ENCODE measurements around the gene TRAPPC1.
A peak's percentile ranks its signal among the peaks of the same experiment; 100 is the strongest.

Gene TRAPPC1

DNA sequence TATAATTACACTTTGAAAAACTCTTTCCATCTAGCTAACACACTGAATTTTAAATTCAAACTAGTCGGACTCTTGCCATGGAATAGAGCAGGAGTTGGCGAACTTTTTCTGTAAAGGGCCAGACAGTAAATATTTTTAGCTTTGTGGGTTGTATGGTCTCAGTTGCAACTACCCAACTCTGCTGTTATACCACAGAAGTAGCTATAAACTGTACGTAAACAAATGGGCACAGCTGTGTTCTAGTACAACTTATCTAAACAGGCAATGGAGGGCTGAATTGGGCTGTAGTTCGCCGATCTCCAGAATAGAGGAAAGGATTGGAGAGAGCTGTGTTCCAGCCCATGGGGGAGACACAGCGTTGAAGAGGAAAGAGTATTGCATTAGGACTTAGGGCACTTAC, 9.0 kb upstream of the TRAPPC1 start:
- DNase-seq (ENCODE audit: low read depth in 2 of 2): no peak

DNA sequence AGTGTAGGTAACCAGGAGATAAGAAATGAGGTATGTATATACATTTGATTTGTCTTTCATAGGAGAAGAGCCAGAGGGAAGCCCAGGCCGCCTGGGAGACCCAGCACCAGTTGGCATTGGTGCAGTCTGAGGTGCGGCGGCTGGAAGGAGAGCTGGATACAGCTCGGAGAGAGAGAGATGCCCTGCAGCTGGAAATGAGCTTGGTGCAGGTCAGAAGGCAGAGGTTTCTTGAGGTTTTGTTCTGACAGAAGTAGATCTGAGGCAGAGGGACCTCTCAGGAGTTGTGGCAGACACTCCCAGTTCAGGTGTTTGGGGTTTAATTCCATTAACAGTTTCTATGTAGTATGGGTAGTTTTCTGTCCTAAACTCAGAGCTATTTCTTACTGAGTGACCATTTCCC, 8.3 kb upstream of the TRAPPC1 start:
- no peak for DNase-seq (ENCODE audit: low read depth in 2 of 2)

DNA sequence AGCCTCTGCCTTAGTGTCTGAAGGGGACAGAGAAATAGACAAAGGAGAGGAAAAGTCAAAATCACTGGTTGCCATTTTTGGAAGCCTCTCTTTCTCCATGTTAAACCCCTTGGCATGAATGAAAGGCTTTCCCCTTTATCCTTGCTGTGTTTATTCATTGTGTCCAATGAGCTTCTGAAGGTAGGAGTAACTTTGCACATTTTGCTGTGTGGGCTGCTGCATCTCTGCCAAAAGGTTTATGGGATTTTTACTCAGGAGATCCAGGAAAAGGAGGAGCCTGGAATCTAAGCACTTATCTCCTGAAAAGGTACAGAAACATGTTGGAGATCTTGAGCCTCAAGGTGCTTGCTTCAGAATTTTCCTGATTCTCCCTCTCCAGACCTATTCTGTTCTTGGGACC, 4.1 kb upstream of the TRAPPC1 start:
- no peak for DNase-seq (ENCODE audit: low read depth in 2 of 2)

DNA sequence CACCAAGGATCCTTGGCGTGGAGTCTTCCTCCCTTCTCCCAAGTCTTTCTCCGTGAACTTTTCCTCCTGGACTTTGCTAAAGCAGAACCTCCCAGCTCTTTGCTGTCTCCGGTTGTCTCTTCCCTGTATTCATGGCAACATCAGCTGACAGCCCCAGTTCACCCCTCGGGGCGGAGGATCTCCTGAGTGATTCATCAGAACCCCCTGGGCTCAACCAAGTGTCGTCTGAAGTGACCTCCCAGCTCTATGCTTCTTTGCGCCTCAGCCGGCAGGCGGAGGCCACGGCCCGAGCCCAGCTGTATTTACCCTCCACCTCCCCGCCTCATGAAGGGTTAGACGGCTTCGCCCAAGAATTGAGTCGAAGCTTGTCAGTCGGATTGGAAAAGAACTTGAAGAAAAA, 1.2 kb upstream of the TRAPPC1 start:
- peak in 1 of 2 donors; percentile 5 for DNase-seq (ENCODE audit: low read depth in 2 of 2)

DNA sequence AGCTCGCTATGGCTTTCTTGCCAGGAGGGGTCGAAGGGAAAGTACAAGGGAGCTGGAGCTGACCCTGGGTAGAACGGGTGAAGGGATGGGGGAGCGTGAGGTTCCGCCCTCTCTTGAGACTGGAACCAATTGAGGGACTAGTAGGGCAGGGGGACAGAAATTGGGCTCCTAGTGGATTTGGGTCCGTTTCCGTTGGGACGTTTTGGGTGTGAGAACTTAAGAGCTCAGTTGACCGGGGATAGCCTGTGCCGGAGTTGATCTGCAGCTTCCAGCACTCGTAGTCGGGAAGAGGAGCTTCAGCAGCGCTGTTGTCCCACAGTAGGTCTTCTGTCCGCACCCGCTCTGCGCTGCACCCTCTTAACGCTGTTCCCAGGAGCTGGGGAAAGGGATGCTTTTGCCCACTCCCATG, 741 bp upstream of the TRAPPC1 start:
- no peak for DNase-seq (ENCODE audit: low read depth in 2 of 2)

DNA sequence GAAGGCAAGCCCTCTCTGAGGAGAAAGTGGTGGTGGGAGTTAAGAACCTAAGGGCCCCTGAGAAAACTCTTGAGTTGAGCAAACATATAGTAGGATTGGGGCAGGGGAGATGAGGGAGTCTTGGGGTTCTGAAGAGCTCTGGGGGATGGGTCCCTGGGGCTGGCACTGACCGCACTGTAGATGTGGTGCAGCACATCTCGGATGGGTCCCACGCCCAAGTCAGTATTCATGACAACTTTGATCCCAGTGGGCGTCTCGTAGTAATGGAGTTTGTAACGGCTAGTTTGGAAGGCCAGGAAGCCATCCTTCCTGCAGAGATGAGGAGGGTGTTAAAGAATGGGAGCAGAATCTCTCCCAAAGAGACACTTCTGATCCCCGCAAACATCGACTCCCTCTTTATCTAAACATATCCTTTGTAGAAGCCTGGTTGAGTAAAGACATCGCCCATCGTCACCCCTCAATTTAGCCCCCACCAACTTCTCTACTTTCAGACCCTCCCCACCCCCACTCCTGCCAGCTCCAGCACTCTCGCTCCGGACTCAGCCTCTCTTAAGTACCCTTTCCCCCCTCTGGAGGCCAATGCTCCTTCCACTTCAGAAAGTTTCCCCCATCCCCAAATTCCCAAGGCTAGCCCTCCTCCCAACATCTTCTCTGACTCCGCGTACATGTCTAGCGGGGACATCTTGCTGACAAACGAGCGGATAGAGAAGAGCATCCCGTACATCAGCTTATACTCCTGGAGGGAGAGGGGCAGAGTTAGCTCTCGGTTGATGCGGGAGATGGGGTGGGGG, 710 bp downstream of the TRAPPC1 start:
- DNase-seq (ENCODE audit: low read depth in 2 of 2): no peak

DNA sequence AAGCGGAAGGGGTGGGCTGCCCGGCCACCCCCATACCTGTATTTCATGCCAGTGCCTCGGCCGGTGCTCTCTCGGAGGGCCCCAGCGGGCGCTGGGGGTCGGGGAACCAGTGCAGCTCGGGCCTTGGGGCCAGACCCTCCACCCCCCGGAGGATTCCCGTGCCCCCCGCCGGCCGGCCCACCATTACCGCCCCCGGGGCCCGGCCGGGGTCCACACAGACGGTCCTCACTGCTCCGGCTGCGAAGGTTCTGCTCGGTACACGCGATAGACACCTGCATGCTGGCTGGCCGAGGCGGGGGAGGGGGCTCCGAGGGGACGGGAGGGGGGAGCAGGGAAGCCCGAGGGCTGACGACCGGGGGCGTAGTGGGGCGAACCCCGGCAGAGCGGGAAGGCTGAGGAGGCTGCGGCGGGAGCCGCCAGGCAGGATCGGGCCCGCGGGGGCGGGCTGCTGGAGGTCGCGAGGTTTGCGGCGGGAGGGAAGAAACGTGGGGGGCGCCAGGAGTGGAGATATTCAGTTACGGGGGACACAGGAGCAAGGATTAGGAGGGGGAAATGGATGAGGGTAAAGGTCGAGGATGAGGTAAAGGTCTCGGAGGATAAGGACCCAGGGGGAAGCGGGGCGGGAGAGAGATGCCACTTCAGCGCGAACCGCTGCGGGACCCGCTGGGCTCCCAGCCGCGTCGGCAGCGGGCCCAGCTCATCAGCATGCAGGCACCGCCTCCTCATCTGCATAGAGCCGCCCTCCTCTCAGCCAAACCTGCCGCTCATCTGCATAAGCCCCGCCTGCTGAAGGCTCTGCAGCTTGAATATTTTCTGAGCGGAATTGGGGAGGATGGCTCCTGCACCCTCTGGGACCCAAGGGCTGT, 2.4 kb downstream of the TRAPPC1 start, which contains the start of gene KCNAB3:
Gene KCNAB3 (minus strand): TSS at position 699 of the 866 bp plus-strand sequence. CDS start 421 bp downstream, at position 278.
- DNase-seq (ENCODE audit: low read depth in 2 of 2): no peak

DNA sequence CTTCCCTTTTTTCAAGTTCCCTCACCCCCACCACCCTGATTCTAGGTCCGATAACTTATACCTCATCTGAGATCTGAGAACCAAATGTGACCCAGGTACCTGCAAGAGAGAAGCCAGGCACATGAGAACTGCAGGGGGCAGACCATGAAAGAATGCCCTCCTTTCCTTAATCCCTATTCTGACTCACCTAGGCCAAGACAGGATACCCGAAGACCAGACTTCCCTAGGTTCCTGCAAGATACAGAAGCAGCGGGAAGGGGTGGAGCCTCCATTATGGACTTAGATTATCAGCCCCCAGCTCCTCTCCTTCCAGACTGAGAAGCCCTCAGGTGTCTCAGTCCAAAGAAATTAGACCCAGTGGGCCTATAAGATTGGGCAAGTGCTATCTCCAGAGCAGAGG, 4.2 kb downstream of the TRAPPC1 start:
- DNase-seq (ENCODE audit: low read depth in 2 of 2): no peak

DNA sequence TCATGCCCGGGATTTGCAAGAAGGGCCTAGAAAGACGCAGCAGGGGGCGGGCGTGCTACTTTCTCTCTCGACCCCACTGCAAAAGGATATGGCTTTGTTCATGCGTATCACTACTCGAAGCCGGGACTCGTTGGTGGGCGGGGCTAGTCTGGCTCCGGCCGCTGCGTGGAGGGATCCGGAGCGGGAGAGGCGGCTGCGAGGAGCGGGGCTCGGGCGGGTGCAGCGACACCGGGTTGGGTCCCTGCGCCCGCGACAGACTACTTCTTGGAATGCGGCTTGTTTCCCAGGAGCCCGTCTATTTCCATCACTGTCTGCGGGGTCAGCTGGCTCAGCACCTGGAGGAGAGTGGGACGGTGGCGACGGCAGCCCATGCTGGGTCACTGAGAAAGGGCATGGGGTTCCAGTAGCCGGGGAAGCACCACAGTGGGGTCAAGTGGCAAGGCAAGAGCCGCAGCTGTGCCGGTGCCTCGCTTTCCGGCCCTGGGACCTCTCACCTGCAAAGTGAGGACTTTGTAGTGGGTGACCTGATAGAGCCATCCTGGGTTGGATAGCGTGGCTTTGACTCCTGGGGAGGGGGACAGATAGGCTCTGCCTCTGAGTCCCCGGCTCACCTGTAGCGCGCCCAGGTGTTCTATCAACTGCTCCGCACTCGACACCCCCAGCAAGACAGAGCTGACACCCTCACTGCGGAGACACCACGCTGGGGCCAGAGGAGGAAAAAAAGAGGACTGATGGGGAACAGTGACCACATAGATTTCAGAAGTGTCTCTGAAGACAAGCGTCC, 8.7 kb downstream of the TRAPPC1 start:
- peak; percentile 63 to 67 for DNase-seq (ENCODE audit: low read depth in 2 of 2)

DNA sequence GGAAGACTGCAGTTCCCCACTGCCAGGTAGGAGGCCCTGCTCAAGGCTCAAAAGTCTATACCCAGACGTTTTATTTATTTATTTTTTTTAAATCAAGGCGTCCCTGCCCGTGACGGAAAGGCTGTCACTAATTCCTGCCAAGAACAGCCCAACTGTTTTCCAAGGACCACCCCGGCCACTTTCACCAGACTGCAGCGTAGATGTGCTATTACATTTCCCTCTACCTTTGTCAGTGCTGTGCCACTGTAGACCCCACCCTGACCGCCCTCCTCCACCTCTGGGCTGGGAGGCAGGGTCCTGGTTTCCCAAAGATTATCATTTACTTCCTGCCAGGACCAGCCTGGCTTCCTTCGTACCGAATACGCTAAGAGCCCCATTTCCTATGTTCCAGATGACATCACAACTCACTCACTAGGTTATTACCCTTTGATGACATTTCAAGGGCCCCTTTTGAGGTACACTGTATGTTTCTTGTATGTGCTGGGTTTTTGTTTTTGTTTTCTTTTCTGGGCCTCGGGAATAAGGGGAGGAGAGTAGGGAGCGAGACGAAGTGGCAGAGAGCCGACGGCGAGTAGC, 9.4 kb downstream of the TRAPPC1 start:
- DNase-seq (ENCODE audit: low read depth in 2 of 2): no peak

DNA sequence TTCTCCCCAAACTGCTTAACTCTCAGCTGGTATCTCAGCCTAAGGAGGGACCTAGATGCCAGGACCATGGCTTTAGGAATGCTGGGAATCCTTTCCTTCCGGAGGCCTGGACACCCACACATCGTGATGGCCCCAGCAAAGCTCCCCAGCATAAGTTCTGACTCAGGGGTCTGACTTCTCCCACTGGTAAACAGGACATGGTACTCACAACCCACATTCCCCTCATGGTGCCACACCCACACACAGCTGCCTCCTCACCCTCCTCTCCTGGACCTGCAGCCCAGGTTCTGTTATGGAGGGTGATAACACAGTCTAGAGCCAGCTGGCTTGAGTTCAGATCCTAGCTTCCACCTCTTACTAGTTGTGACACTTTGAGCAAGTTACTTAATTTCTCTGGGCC, 14.9 kb downstream of the TRAPPC1 start:
- no peak for DNase-seq (ENCODE audit: low read depth in 2 of 2)

DNA sequence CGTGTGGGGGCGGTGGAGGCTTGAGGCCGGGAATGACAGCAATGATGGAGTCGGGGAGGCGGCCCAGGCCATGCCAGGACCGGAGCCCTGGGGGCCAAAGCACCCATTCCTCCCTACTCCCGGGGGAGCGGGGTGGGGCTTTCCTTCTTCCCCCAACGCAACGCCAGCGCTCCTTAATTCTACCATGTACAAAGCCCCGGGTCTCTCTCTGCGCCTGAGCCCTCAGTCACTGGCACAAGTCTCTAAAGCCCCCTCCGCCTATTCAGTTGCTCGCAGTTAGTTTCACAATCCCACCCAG, 15.4 kb downstream of the TRAPPC1 start:
- DNase-seq (ENCODE audit: low read depth in 2 of 2): no peak

DNA sequence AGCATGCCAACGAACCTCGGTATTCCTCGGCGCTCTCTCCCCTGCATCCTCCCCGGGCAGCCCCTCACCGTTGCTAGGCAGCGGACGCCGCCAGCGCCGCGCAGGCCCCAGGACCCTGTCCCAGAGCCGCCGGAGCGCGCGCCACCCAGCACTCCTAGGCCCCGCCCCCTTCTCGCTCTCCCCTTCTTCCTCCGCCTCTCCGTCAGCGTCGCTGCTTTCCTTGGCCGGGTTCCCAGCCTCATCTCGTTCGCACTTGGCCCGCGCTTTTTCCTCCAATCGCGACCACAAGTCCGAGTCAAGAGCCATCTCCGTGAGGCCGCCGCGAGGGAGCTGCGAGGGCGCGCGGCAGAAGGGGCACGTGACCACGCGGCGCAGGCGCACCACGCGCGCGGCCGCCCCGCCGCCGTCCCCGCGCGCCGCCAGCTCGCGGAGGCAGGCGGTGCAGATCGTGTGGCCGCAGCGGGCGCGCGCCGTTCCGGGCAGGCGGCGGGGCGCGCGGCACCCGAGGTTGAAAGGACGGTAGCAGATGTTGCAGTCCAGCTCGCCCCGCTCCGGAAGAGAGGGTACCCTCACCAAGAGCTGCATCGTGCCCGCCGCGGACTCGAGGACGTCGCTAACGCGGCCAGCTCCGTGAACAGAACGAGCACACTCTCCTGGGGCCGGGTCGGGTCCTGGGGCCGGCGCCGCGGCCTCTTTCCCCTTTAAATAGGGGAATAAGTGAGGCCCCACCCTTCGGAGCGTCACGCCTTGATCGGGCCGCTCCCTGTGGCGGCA, 15.9 kb downstream of the TRAPPC1 start, which contains the start of gene RNF227:
Gene RNF227 (minus strand): TSS at position 679 of the 774 bp plus-strand sequence. CDS start 94 bp downstream, at position 585.
- peak; percentile 62 for DNase-seq (ENCODE audit: low read depth in 2 of 2)

DNA sequence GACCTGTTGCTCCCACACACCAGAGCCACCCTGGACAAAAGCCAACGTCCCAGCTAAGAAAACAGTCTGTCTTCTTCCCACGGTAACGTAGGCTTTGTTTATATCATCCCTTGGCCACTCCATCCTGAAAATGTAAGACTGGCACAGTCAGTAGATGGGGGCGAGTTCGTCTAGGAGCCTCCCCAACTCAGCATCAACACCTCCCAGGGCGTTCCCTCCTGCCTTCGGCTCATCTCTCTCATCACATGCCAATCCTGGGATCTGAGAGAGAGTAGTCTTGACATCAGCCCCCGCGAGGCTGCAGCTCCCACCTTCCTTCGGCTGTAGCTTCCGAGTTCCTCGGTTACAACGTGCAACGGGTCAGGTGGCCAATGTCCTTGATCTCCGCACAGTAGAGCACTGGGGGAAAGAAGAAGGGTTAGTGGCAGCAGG, 16.6 kb downstream of the TRAPPC1 start:
- no peak for DNase-seq (ENCODE audit: low read depth in 2 of 2)

DNA sequence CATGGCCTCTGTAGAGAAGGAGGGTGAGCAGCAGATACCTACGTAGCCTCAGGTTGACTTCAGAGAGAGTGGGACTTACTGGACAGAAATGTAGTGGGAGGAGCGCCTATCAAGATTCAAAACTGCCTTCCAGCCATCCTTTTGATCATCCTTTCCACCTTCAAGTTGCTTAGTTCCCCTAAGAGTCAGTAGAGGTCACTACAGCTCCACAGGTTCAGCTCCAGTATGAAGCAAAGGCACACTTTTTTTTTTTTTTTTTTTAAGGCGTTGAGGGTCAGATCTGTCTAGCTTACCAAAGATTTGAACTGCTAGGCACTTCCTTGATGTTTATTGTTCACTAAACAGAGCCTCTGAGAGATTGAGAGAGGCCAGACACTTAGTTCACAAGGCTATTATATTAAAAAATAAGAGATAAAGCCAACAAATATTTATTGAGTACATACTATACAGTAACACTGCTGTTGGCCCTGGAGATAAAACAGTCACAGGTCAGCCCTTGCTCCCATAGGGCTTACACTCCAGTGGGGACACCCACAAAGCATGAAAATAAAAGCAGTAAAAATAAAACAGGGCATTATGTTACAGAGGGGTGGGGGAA, 18.7 kb downstream of the TRAPPC1 start:
- DNase-seq (ENCODE audit: low read depth in 2 of 2): no peak

DNA sequence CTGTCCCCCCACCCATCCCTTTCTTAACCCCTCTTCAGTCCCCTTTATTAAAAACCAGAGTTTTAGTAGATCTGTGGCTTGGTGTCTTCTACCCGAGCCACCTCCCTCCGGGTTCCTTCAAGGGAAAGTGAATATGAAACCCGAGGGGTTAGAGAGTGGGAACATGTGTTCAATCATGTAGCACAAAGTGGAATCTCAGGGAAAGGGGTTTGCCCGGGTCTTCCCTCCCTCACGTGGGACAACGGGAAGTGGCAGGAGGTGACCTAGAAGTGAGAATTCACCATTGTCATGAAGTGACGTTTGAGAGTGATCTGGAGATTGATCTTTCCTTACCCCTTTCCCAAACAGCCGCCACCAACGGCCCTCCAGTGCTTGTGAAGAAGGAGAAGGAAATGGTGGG, 20.6 kb downstream of the TRAPPC1 start:
- no peak for DNase-seq (ENCODE audit: low read depth in 2 of 2)

DNA sequence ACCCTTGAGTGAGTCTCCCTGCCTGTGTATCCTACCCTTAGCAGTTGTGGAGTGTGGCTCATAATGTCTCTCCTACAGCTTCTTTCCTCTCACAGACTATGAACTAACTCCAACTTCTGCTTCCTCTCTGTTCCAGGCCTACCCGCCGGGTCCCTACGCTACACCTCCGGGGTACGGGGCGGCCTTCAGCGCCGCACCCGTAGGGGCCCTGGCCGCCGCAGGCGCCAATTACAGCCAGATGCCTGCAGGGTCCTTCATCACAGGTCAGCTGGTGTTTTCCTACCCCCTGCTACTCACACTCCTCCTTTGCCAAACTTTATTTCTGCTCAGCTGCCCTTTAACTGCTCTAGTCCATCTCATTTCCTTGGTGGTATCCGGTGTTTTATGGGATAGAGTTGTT, 21.0 kb downstream of the TRAPPC1 start:
- no peak for DNase-seq (ENCODE audit: low read depth in 2 of 2)

DNA sequence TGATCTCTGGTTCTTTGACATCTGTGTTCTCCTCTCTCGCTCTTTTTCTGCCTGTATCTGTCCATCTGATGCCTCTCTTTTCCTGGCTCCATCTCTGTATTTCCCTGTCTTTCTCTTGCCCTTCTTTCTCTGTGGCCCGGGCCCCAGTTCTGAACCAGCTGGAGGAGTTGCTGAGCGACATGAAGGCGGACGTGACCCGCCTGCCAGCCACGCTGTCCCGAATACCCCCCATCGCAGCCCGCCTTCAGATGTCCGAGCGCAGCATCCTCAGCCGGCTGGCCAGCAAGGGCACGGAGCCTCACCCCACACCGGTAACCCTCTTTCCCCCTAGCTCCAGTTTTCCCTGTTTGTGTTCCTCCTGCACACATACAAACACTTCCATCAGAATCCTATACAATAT, 21.5 kb downstream of the TRAPPC1 start:
- no peak for DNase-seq (ENCODE audit: low read depth in 2 of 2)

DNA sequence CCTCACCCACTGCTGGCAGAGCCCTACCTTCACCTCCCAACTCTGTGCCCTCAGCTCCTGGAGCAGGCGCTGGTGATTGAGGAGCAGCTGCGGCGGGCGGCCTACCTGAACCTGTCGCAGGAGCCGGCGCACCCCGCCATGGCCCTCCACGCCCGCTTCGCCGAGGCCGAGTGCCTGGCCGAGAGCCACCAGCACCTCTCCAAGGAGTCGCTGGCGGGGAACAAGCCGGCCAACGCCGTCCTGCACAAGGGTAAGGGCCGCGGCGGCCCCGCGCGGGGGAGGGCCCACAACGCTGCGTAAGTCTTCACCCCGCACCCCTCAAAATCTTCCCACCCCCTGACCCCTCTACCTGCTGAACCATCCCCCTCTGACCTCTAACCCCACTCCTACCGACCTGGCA, 22.7 kb downstream of the TRAPPC1 start:
- DNase-seq (ENCODE audit: low read depth in 2 of 2): no peak
